ENCODE data around the gene SEM1. TPM values are rescaled to one million over a fixed set of nuclear protein-coding genes. Genes with fewer than 3 reads are reported as not detected.
A peak's percentile ranks its signal among the peaks of the same experiment; 100 is the strongest.
"Not testable (repeated sequence)": the region's sequence is repeated elsewhere in the genome, so short reads cannot be mapped to it uniquely, and the experiment has no call there.

SEM1 gene
- total RNA-seq (10 to 100 TPM; 15.4 to 46.6 (median 28.3) TPM), polyA plus RNA-seq (100 to 1,000 TPM in 1 of 2 donors, 10 to 100 TPM in 1; 61.5 to 102 TPM), total RNA-seq (20.5 reads per million, percentile 51 among the genes with 10 or more reads in this experiment)

DNA sequence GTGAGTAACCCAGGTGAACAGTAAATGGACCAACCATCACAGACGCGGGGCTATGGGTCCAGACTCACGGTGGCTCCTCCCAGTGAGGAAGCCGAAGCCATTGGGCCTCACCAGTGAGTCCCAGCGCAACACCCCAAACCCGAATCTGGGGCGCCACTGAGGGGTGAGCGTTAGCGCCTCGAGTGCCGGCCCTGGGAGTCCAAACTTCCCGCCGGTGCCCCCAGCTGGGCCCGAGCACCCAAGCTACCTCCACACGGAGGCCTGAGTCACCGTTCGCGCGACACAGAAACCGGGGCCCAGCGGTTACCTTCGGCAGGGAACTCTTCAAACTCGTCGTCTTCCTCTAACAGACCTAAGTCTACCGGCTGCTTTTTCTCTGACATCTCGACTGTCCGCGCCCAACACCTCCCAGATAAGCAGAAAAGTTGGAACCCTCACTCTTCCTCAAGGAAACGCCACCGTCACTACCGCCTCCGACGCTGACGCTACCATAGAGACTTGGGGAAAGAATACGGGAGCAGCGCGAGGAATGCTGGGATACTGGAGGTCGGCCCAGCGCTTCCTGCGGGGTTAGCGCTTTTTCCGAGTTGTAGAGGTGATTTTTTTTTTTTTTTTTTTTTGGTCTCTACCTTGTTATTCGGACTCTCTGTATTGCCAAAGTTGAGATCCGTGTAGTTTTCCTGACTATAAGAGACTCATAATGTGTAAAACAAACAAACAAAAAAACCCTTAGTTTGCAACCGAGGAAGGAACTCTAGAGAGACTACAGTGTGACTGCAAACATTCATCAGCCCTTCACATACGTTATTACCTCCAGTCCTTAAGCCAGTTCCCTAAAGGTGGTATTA lies at the start of gene SEM1:
SEM1 (minus strand) TSS at position 466 of the 848 bp plus-strand sequence; CDS start at position 383, 83 bp downstream.
- intact Hi-C loops (cut with micrococcal nuclease): loop anchor here (1.0 to 10.0 kb wide), 7 partner anchors 19 to 408 kb away; partner anchors contain the start of genes SDHAF3 (in 2 of the 2) and SLC25A13 (in 2 of the 2)
- Mint-ChIP-seq H3K27ac (peak within 1 kb of the TSS; percentile 88 to 100 (median 97)), H3K9me3 (peaks cover 0 to 24% (median 10%) of the 10 kb centered on the region in 11 donors), H3K4me1 (peaks cover 16 to 52% (median 42%) of the 10 kb centered on the region in 7 donors), H3K36me3 (peaks cover 3 to 16% (median 10%) of the 10 kb centered on the region in 5 donors), H3K27me3 (peaks cover 0 to 9% (median 8%) of the 10 kb centered on the region in 5 donors), H3K4me3 (peak within 1 kb of the TSS; percentile 96 to 100 (median 100))
- Histone ChIP-seq H3K4me1 (ENCODE audit: control insufficient read depth in 2 of 2, insufficient read depth in 2 of 2, low read length in 2 of 2) (peaks cover 13 to 14% of the 10 kb centered on the region in 2 donors), H3K4me3 (ENCODE audit: low read length) (peak within 1 kb of the TSS; percentile 70), H3K36me3 (ENCODE audit: control insufficient read depth in 2 of 3, insufficient read depth in 3 of 3, low read length in 3 of 3) (peaks cover 0 to 4% (median 0%) of the 10 kb centered on the region in 3 experiments), H3K27me3 (ENCODE audit: control insufficient read depth in 2 of 2, insufficient read depth in 2 of 2, low read length in 2 of 2) (no peaks in the 10 kb centered on the region), H3K9me3 (ENCODE audit: control insufficient read depth in 2 of 3, low read length in 3 of 3) (peaks cover 0 to 5% (median 0%) of the 10 kb centered on the region in 3 experiments), H3K27ac (ENCODE audit: low read depth, low read length) (peak within 1 kb of the TSS; percentile 74)
- ChIA-PET CTCF (no interaction called here), POLR2A (no interaction called here)
- ATAC-seq: peak; percentile 88
- DNase-seq: peak; percentile 20 to 65 (median 53)

- H3K27ac ChIP-seq (ENCODE audit: low read depth, low read length); CTCF ChIA-PET; H3K4me1 ChIP-seq (ENCODE audit: control insufficient read depth in 2 of 2, insufficient read depth in 2 of 2, low read length in 2 of 2); H3K36me3 ChIP-seq (ENCODE audit: control insufficient read depth in 2 of 3, insufficient read depth in 3 of 3, low read length in 3 of 3); intact Hi-C loops (cut with micrococcal nuclease); POLR2A ChIA-PET; H3K27me3 ChIP-seq (ENCODE audit: control insufficient read depth in 2 of 2, insufficient read depth in 2 of 2, low read length in 2 of 2); ATAC-seq; H3K36me3 Mint-ChIP-seq; H3K4me3 ChIP-seq (ENCODE audit: low read length); H3K4me3 Mint-ChIP-seq; DNase-seq; H3K27ac Mint-ChIP-seq; H3K9me3 Mint-ChIP-seq; H3K9me3 ChIP-seq (ENCODE audit: control insufficient read depth in 2 of 3, low read length in 3 of 3); H3K4me1 Mint-ChIP-seq: not testable (repeated sequence)
- H3K27me3 Mint-ChIP-seq: peaks cover 12 to 44% (median 34%) of the 10 kb centered on the region in 5 donors
Measured at GRCh38 chr7:96757880-96758279, 48.2 kb upstream of the SEM1 start.

- H3K27ac Mint-ChIP-seq: no peak overlapping the region
- H3K4me1 ChIP-seq (ENCODE audit: control insufficient read depth in 2 of 2, insufficient read depth in 2 of 2, low read length in 2 of 2): no peaks in the 10 kb centered on the region
- peaks cover 0 to 7% (median 0%) of the 10 kb centered on the region in 5 donors for H3K36me3 Mint-ChIP-seq
- H3K9me3 ChIP-seq (ENCODE audit: control insufficient read depth in 2 of 3, low read length in 3 of 3): peaks cover 0 to 7% (median 0%) of the 10 kb centered on the region in 3 experiments
- intact Hi-C loops (cut with micrococcal nuclease): no loop called here
- no peaks in the 10 kb centered on the region for H3K36me3 ChIP-seq (ENCODE audit: control insufficient read depth in 2 of 3, insufficient read depth in 3 of 3, low read length in 3 of 3)
- H3K27ac ChIP-seq (ENCODE audit: low read depth, low read length): no peak overlapping the region
- H3K4me3 ChIP-seq (ENCODE audit: low read length): no peak overlapping the region
- peaks cover 0 to 25% (median 5%) of the 10 kb centered on the region in 11 donors for H3K9me3 Mint-ChIP-seq
- no peaks in the 10 kb centered on the region for H3K4me1 Mint-ChIP-seq
- ATAC-seq (no peak), DNase-seq (no peak)
- peaks cover 4 to 22% (median 8%) of the 10 kb centered on the region in 5 donors for H3K27me3 Mint-ChIP-seq
- CTCF ChIA-PET: no interaction called here
- H3K4me3 Mint-ChIP-seq: no peak overlapping the region
- POLR2A ChIA-PET: no interaction called here
- H3K27me3 ChIP-seq (ENCODE audit: control insufficient read depth in 2 of 2, insufficient read depth in 2 of 2, low read length in 2 of 2): no peaks in the 10 kb centered on the region
Measured at GRCh38 chr7:96747418-96747940, 37.8 kb upstream of the SEM1 start.

GRCh38 chr7:96740130-96740529 lies 30.5 kb upstream of the SEM1 start:
- Mint-ChIP-seq H3K4me3 (no peak overlapping the region), H3K9me3 (no peaks in the 10 kb centered on the region), H3K36me3 (no peaks in the 10 kb centered on the region), H3K27ac (no peak overlapping the region), H3K4me1 (no peaks in the 10 kb centered on the region), H3K27me3 (peaks cover 18 to 26% (median 25%) of the 10 kb centered on the region in 5 donors)
- Histone ChIP-seq H3K9me3 (ENCODE audit: control insufficient read depth in 2 of 3, low read length in 3 of 3) (no peaks in the 10 kb centered on the region), H3K27ac (ENCODE audit: low read depth, low read length) (no peak overlapping the region), H3K27me3 (ENCODE audit: control insufficient read depth in 2 of 2, insufficient read depth in 2 of 2, low read length in 2 of 2) (peaks cover 0 to 3% of the 10 kb centered on the region in 2 donors), H3K4me3 (ENCODE audit: low read length) (no peak overlapping the region), H3K36me3 (ENCODE audit: control insufficient read depth in 2 of 3, insufficient read depth in 3 of 3, low read length in 3 of 3) (no peaks in the 10 kb centered on the region), H3K4me1 (ENCODE audit: control insufficient read depth in 2 of 2, insufficient read depth in 2 of 2, low read length in 2 of 2) (no peaks in the 10 kb centered on the region)
- DNase-seq (no peak), ATAC-seq (no peak)
- POLR2A ChIA-PET: no interaction called here
- CTCF ChIA-PET: no interaction called here
- intact Hi-C loops (cut with micrococcal nuclease): no loop called here

- Histone ChIP-seq H3K4me1 (ENCODE audit: control insufficient read depth in 2 of 2, insufficient read depth in 2 of 2, low read length in 2 of 2) (no peaks in the 10 kb centered on the region), H3K27ac (ENCODE audit: low read depth, low read length) (no peak overlapping the region), H3K27me3 (ENCODE audit: control insufficient read depth in 2 of 2, insufficient read depth in 2 of 2, low read length in 2 of 2) (peaks cover 0 to 3% of the 10 kb centered on the region in 2 donors), H3K9me3 (ENCODE audit: control insufficient read depth in 2 of 3, low read length in 3 of 3) (no peaks in the 10 kb centered on the region), H3K4me3 (ENCODE audit: low read length) (no peak overlapping the region), H3K36me3 (ENCODE audit: control insufficient read depth in 2 of 3, insufficient read depth in 3 of 3, low read length in 3 of 3) (no peaks in the 10 kb centered on the region)
- Mint-ChIP-seq H3K27me3 (peaks cover 18 to 26% (median 25%) of the 10 kb centered on the region in 5 donors), H3K27ac (no peak overlapping the region), H3K4me3 (no peak overlapping the region), H3K9me3 (no peaks in the 10 kb centered on the region), H3K4me1 (no peaks in the 10 kb centered on the region), H3K36me3 (no peaks in the 10 kb centered on the region)
- DNase-seq: no peak
- ChIA-PET POLR2A (no interaction called here), CTCF (no interaction called here)
- no peak for ATAC-seq
- intact Hi-C loops (cut with micrococcal nuclease): no loop called here
Measured at GRCh38 chr7:96739609-96740008, 30.0 kb upstream of the SEM1 start.

DNA sequence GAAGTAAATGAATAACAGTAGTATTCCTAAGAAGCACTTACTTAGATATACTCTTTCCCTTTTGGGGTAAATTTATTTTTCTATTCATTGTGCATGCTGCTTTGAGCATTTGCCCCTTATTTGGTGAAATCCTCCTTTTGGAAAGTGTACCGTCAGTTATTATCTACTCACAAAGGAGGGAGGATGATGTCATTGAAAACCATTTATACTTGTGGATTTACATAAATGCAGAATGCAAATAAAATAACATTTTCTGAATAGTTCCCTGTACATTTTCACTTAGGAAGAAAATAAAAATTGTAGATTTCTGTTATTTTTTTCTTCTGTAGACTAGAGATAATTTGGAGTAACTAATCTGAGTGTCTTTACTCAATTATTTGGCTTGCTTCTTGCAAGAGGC lies 29.5 kb upstream of the SEM1 start:
- intact Hi-C loops (cut with micrococcal nuclease): no loop called here
- H3K4me1 ChIP-seq (ENCODE audit: control insufficient read depth in 2 of 2, insufficient read depth in 2 of 2, low read length in 2 of 2): no peaks in the 10 kb centered on the region
- no peak overlapping the region for H3K4me3 Mint-ChIP-seq
- no peaks in the 10 kb centered on the region for H3K9me3 ChIP-seq (ENCODE audit: control insufficient read depth in 2 of 3, low read length in 3 of 3)
- ChIA-PET CTCF (no interaction called here), POLR2A (no interaction called here)
- peaks cover 0 to 3% of the 10 kb centered on the region in 2 donors for H3K27me3 ChIP-seq (ENCODE audit: control insufficient read depth in 2 of 2, insufficient read depth in 2 of 2, low read length in 2 of 2)
- no peaks in the 10 kb centered on the region for H3K36me3 ChIP-seq (ENCODE audit: control insufficient read depth in 2 of 3, insufficient read depth in 3 of 3, low read length in 3 of 3)
- no peak overlapping the region for H3K27ac ChIP-seq (ENCODE audit: low read depth, low read length)
- H3K27ac Mint-ChIP-seq: no peak overlapping the region
- ATAC-seq (no peak), DNase-seq (no peak)
- H3K4me1 Mint-ChIP-seq: no peaks in the 10 kb centered on the region
- no peak overlapping the region for H3K4me3 ChIP-seq (ENCODE audit: low read length)
- no peaks in the 10 kb centered on the region for H3K36me3 Mint-ChIP-seq
- no peaks in the 10 kb centered on the region for H3K9me3 Mint-ChIP-seq
- H3K27me3 Mint-ChIP-seq: peaks cover 18 to 26% (median 21%) of the 10 kb centered on the region in 5 donors
